ENCODE data around the gene LRRC51. TPM values are rescaled to one million over a fixed set of nuclear protein-coding genes. Genes with fewer than 3 reads are reported as not detected.

Gene LRRC51
- total RNA-seq, 1 donor from 2014 or later, result 3.7 TPM

- H3K4me3 ChIP-seq (ENCODE audit: low read depth, low read length), result no peak overlapping the region
- TF ChIP-seq, protein P1, sequence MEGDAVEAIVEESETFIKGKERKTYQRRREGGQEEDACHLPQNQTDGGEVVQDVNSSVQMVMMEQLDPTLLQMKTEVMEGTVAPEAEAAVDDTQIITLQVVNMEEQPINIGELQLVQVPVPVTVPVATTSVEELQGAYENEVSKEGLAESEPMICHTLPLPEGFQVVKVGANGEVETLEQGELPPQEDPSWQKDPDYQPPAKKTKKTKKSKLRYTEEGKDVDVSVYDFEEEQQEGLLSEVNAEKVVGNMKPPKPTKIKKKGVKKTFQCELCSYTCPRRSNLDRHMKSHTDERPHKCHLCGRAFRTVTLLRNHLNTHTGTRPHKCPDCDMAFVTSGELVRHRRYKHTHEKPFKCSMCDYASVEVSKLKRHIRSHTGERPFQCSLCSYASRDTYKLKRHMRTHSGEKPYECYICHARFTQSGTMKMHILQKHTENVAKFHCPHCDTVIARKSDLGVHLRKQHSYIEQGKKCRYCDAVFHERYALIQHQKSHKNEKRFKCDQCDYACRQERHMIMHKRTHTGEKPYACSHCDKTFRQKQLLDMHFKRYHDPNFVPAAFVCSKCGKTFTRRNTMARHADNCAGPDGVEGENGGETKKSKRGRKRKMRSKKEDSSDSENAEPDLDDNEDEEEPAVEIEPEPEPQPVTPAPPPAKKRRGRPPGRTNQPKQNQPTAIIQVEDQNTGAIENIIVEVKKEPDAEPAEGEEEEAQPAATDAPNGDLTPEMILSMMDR (conservative IDR thresholded peaks at IDR 0.05; ENCODE audit: low read depth, low read length), result no peak
- DNase-seq (ENCODE audit: low read depth), result no peak
Observed at GRCh38 chr11:72061739-72062396, 18.8 kb upstream of the LRRC51 start.

DNA sequence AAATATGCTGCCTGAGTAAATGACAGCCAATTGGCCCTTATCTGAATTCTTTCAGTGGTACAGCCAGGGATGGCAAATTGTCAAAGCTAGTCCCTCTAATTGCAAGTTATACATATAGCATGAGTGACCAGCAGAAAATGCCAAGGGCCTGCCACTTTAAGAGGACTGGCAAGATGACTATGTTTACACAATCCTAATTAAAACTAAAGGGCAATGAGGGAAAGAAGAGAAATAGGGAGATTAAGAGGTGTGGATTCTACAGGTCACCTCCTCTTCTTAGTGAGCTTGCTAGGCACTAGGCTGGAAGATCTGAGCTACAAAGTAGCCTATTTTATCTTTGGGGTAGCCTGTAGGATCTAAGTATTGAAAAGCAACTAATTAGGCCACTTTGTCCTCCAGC is 13.8 kb upstream of the LRRC51 start:
- TF ChIP-seq, protein P1 (conservative IDR thresholded peaks at IDR 0.05; ENCODE audit: low read depth, low read length), result no peak
- DNase-seq (ENCODE audit: low read depth), result no peak

GRCh38 chr11:72067266-72067665 is 13.4 kb upstream of the LRRC51 start:
- peak overlapping the region; percentile 2 for H3K4me3 ChIP-seq (ENCODE audit: low read depth, low read length)
- TF ChIP-seq, protein P1 (conservative IDR thresholded peaks at IDR 0.05; ENCODE audit: low read depth, low read length), result no peak
- no peak for DNase-seq (ENCODE audit: low read depth)

More for the DNA sequence above, 13.8 kb upstream of the LRRC51 start:
- peak overlapping the region; percentile 2 for H3K4me3 ChIP-seq (ENCODE audit: low read depth, low read length)

- TF ChIP-seq, protein P1 (conservative IDR thresholded peaks at IDR 0.05; ENCODE audit: low read depth, low read length), result no peak
- DNase-seq (ENCODE audit: low read depth), result no peak
- no peak overlapping the region for H3K4me3 ChIP-seq (ENCODE audit: low read depth, low read length)
Observed at GRCh38 chr11:72067676-72068075, 13.0 kb upstream of the LRRC51 start.

DNA sequence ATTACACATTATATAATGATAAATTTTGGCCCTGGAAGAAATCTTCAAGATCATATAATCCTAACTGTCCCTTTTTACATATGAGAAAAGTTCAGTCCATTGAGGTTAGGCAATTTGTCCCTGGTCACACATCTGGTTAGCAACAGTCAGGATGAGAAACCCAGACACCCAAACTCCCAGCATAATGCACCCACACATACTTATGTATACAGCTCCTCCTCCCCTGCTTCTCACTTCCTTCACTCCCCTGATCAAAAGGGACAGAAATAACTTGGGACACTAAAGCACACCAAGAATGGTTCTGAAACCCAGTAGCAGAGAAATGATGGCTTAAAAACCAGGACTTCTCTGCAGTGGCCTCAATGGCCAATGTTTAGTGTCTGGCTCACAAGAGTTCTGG is 11.4 kb upstream of the LRRC51 start:
- DNase-seq (ENCODE audit: low read depth), result no peak
- TF ChIP-seq, protein P1 (conservative IDR thresholded peaks at IDR 0.05; ENCODE audit: low read depth, low read length), result no peak
- H3K4me3 ChIP-seq (ENCODE audit: low read depth, low read length), result peak overlapping the region; percentile 33

DNA sequence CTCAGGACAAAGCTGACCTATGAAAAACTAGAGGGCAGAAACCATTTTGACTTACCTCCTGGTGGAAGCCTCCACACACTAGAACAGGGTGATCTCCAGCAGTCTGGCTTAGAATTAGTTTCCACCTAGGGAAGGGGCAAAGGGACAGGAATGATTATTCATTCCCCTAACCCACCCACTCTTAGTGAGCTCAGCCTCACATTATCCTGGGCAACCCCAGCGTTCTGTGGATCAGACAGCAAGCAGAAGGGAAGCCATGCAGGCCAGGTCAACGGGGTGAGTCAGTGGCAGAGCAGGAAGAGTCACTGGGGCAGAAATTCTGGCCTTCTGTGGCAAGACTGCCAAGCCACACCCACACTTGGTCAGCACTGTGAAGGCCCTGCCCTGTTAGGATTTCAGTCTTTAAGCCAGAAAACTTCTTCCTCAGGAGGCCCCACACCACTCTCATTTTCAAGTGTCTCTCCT is 10.8 kb upstream of the LRRC51 start:
- DNase-seq (ENCODE audit: low read depth), result peak; percentile 78
- H3K4me3 ChIP-seq (ENCODE audit: low read depth, low read length), result peak overlapping the region; percentile 33

More for the DNA sequence above, 10.8 kb upstream of the LRRC51 start:
- TF ChIP-seq, protein P1 (conservative IDR thresholded peaks at IDR 0.05; ENCODE audit: low read depth, low read length), result no peak
